ENCODE results near the gene SNAI3. TPM values are rescaled to one million over a fixed set of nuclear protein-coding genes. Genes with fewer than 3 reads are reported as not detected.

SNAI3 gene
- total and polyA plus RNA-seq, 2 of the 8 experiments (the other 6 are each of a cell fraction or from before 2014, with no cell fraction given): 8.5 to 13.3 TPM

GRCh38 chr16:88706229-88706964, 20.1 kb upstream of the SNAI3 start, which contains the start of the genes CTU2 and RNF166 (continued):
- TF ChIP-seq CHD1 (IDR thresholded peaks at IDR 0.05; ENCODE audit: low read depth, low read length) (no peak), SIX5 (IDR thresholded peaks at IDR 0.05; ENCODE audit: low read depth, low read length) (no peak), FOSL1 (IDR thresholded peaks at IDR 0.05; ENCODE audit: insufficient read depth, low read depth, low read length) (no peak), SP4 (IDR thresholded peaks at IDR 0.05; ENCODE audit: low read length) (no peak), MAFK (IDR thresholded peaks at IDR 0.05; ENCODE audit: low read depth, low read length) (no peak), EZH2 (IDR thresholded peaks at IDR 0.05; ENCODE audit: low read depth, low read length, severe bottlenecking) (no peak), HDAC2 (IDR thresholded peaks at IDR 0.05; ENCODE audit: borderline replicate concordance in 1 of 2, low read depth in 2 of 2, low read length in 2 of 2) (peak in 1 of 2 experiments; percentile 99; a peak in 2 of 4 replicates), RAD21 (IDR thresholded peaks at IDR 0.05 in 1 of 2, conservative IDR thresholded peaks at IDR 0.05 in 1 of 2; ENCODE audit: low read depth in 2 of 2, low read length in 2 of 2) (no peak), NANOG (IDR thresholded peaks at IDR 0.05; ENCODE audit: insufficient read depth, low read depth, low read length, poor library complexity, severe bottlenecking) (peak; percentile 24), TBP (IDR thresholded peaks at IDR 0.05; ENCODE audit: low read depth, low read length) (peak; percentile 40; the same call in 1 of the 2 replicates), NRF1 (IDR thresholded peaks at IDR 0.05; ENCODE audit: low read depth, low read length) (no peak), KDM4A (IDR thresholded peaks at IDR 0.05; ENCODE audit: low read depth, low read length, severe bottlenecking) (peak; percentile 100), JUND (IDR thresholded peaks at IDR 0.05; ENCODE audit: low read length) (peak; percentile 93), TEAD4 (IDR thresholded peaks at IDR 0.05; ENCODE audit: low read depth, low read length) (no peak), SIRT6 (IDR thresholded peaks at IDR 0.05; ENCODE audit: low read length) (no peak), POLR2A (IDR thresholded peaks at IDR 0.05; ENCODE audit: control extremely low read depth in 1 of 2, low read depth in 2 of 2, low read length in 2 of 2) (peak in 1 of 2 experiments; percentile 74; a peak in 2 of 3 replicates), RBBP5 (IDR thresholded peaks at IDR 0.05; ENCODE audit: borderline replicate concordance, low read depth, low read length) (peak; percentile 91; the same call in 1 of the 2 replicates)
- TF ChIP-seq, protein P1, sequence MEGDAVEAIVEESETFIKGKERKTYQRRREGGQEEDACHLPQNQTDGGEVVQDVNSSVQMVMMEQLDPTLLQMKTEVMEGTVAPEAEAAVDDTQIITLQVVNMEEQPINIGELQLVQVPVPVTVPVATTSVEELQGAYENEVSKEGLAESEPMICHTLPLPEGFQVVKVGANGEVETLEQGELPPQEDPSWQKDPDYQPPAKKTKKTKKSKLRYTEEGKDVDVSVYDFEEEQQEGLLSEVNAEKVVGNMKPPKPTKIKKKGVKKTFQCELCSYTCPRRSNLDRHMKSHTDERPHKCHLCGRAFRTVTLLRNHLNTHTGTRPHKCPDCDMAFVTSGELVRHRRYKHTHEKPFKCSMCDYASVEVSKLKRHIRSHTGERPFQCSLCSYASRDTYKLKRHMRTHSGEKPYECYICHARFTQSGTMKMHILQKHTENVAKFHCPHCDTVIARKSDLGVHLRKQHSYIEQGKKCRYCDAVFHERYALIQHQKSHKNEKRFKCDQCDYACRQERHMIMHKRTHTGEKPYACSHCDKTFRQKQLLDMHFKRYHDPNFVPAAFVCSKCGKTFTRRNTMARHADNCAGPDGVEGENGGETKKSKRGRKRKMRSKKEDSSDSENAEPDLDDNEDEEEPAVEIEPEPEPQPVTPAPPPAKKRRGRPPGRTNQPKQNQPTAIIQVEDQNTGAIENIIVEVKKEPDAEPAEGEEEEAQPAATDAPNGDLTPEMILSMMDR (IDR thresholded peaks at IDR 0.05; ENCODE audit: control extremely low read depth in 1 of 3, insufficient read depth in 1 of 3, low read depth in 1 of 3, low read length in 3 of 3): no peak

All from H1 (cell line).